Mesenchymal stem cell (in vitro differentiated cells and primary cell): ENCODE measurements around the gene NAALAD2.
A peak's percentile ranks its signal among the peaks of the same experiment; 100 is the strongest.

ENCODE experiments used
- DNase-seq: peaks from one replicate; pipeline ENCODE4 v3.0.0-alpha.2; 2013
- H2AFZ ChIP-seq: one replicate; pipeline ENCODE4 v1.6.1; 2013; ENCODE audit warnings: low read depth, mild to moderate bottlenecking, control low read depth, inconsistent platforms, low read length, moderate library complexity
- H2AK5ac ChIP-seq: 2 replicates; pipeline ENCODE4 v1.6.1; 2013; ENCODE audit warnings: low read length, moderate library complexity, mild to moderate bottlenecking, inconsistent platforms; ENCODE audit not compliant: severe bottlenecking
- H2BK120ac ChIP-seq: one replicate; pipeline ENCODE4 v1.6.1; 2013; ENCODE audit warnings: low read depth, mild to moderate bottlenecking, inconsistent platforms, low read length, moderate library complexity
- H2BK12ac ChIP-seq, 2 experiments: one replicate each; pipeline ENCODE4 v1.6.1; 2013; ENCODE audit warnings: inconsistent platforms in 2 of 2, low read length in 2 of 2, mild to moderate bottlenecking in 2 of 2, moderate library complexity in 2 of 2, control low read depth in 1 of 2
- H2BK15ac ChIP-seq: one replicate; pipeline ENCODE4 v1.6.1; 2013; ENCODE audit warnings: mild to moderate bottlenecking, low read depth, inconsistent platforms; ENCODE audit not compliant: poor library complexity, severe bottlenecking
- H2BK5ac ChIP-seq: 2 replicates; pipeline ENCODE4 v1.6.1; 2013; ENCODE audit warnings: low read depth, mild to moderate bottlenecking, low read length, control low read depth, inconsistent platforms; ENCODE audit not compliant: poor library complexity, severe bottlenecking
- H3K14ac ChIP-seq, 2 experiments: one replicate each; pipeline ENCODE4 v1.6.1; 2013; ENCODE audit warnings: inconsistent platforms in 2 of 2, low read length in 2 of 2, control low read depth in 1 of 2, mild to moderate bottlenecking in 1 of 2, moderate library complexity in 1 of 2
- H3K18ac ChIP-seq, 2 experiments: one replicate each; pipeline ENCODE4 v1.6.1; 2013; ENCODE audit warnings: inconsistent platforms in 2 of 2, low read length in 2 of 2, control low read depth in 1 of 2, low read depth in 1 of 2, mild to moderate bottlenecking in 1 of 2
- H3K23ac ChIP-seq, 2 experiments: one replicate each; pipeline ENCODE4 v1.6.1; 2013; ENCODE audit warnings: inconsistent platforms in 2 of 2, low read length in 2 of 2, mild to moderate bottlenecking in 2 of 2, moderate library complexity in 2 of 2, control low read depth in 1 of 2
- H3K27ac ChIP-seq: 2 replicates; pipeline ENCODE4 v1.5.1; 2013; ENCODE audit warnings: mild to moderate bottlenecking, moderate library complexity, low read length, control low read depth, inconsistent platforms; ENCODE audit not compliant: poor library complexity, severe bottlenecking
- H3K27me3 ChIP-seq, 2 experiments: 2 replicates each; pipeline versions ENCODE4 v1.6.1 to v1.7.0; 2013; ENCODE audit warnings: low read length in 2 of 2, mild to moderate bottlenecking in 2 of 2, moderate library complexity in 2 of 2, control low read depth in 1 of 2, inconsistent platforms in 1 of 2; ENCODE audit not compliant: control insufficient read depth in 1 of 2, insufficient read depth in 1 of 2
- H3K36me3 ChIP-seq, 2 experiments: 2 replicates each; pipeline versions ENCODE4 v1.6.1 to v1.7.0; 2013; ENCODE audit warnings: low read length in 2 of 2, control low read depth in 1 of 2, inconsistent platforms in 1 of 2, low read depth in 1 of 2, mild to moderate bottlenecking in 1 of 2; ENCODE audit not compliant: insufficient read depth in 2 of 2, control insufficient read depth in 1 of 2
- H3K4ac ChIP-seq, 2 experiments: one replicate each; pipeline ENCODE4 v1.6.1; 2013; ENCODE audit warnings: inconsistent platforms in 2 of 2, low read length in 2 of 2, mild to moderate bottlenecking in 2 of 2, moderate library complexity in 2 of 2, control low read depth in 1 of 2, low read depth in 1 of 2
- H3K4me1 ChIP-seq: 2 replicates; pipeline ENCODE4 v1.6.1; 2013; ENCODE audit warnings: low read depth, low read length, control low read depth; ENCODE audit not compliant: control insufficient read depth, insufficient read depth
- H3K4me2 ChIP-seq: 2 replicates; pipeline ENCODE4 v1.6.1; 2013; ENCODE audit warnings: low read length, mild to moderate bottlenecking, inconsistent platforms; ENCODE audit not compliant: poor library complexity, severe bottlenecking
- H3K4me3 ChIP-seq, 2 experiments: 2 replicates each; pipeline versions ENCODE4 v1.5.1 to v1.7.0; 2013; ENCODE audit warnings: low read length in 2 of 2, mild to moderate bottlenecking in 2 of 2, control low read depth in 1 of 2, low read depth in 1 of 2; ENCODE audit not compliant: insufficient read depth in 1 of 2
- H3K79me1 ChIP-seq: replicated peaks from 2 replicates; pipeline ENCODE4 v1.6.1; 2013; ENCODE audit warnings: mild to moderate bottlenecking, control low read depth, low read length, inconsistent platforms; ENCODE audit not compliant: poor library complexity, severe bottlenecking
- H3K9ac ChIP-seq: 2 replicates; pipeline ENCODE4 v1.7.0; 2013; ENCODE audit warnings: mild to moderate bottlenecking, low read length, moderate library complexity
- H3K9me3 ChIP-seq: 2 replicates; pipeline ENCODE4 v1.7.0; 2013; ENCODE audit warnings: mild to moderate bottlenecking, low read length; ENCODE audit not compliant: control insufficient read depth
- H4K8ac ChIP-seq: one replicate; pipeline ENCODE4 v1.6.1; 2013; ENCODE audit warnings: inconsistent platforms, mild to moderate bottlenecking, low read length, moderate library complexity
- H4K91ac ChIP-seq: one replicate; pipeline ENCODE4 v1.6.1; 2013; ENCODE audit warnings: mild to moderate bottlenecking, low read length, inconsistent platforms
- WGBS: methylation state at CpG from one replicate; pipeline ENCODE4 v1.1.7; 2013; ENCODE audit warnings: mixed read lengths; 5-methylcytosine and 5-hydroxymethylcytosine counted together

NAALAD2 gene

DNA sequence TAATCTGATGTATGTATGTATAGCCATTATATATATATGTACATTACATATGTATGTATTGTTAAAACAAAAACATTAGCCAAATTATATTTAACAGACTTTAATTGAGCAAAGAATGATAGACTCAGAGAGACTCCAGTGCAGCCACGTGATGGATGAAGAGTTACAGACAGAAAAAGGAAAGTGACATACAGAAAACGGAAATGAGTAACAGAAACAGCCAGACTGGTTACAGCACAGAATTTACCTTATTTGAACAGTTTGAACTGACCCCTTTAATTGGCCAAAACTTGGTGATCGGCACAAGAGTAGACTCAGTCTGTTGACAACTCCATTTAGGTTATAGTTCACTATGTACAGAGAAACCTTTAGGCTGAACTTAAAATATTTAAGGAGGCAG lies 53.4 kb downstream of the NAALAD2 start:
- peaks cover 0 to 5% of the 10 kb centered on the region in 2 experiments for H3K36me3 ChIP-seq
- no peak overlapping the region for H3K23ac ChIP-seq
- no peak overlapping the region for H3K18ac ChIP-seq
- no peak overlapping the region for H3K4ac ChIP-seq
- no peaks in the 10 kb centered on the region for H3K27me3 ChIP-seq
- H2BK12ac ChIP-seq: no peak overlapping the region
- DNase-seq: no peak
- no peak overlapping the region for H3K9ac ChIP-seq
- no peak overlapping the region for H3K4me3 ChIP-seq
- H2AK5ac ChIP-seq: no peak overlapping the region
- H2AFZ ChIP-seq: no peak overlapping the region
- H4K8ac ChIP-seq: no peak overlapping the region
- H2BK5ac ChIP-seq: no peak overlapping the region
- no peak overlapping the region for H3K4me2 ChIP-seq
- H3K14ac ChIP-seq: no peak overlapping the region
- H3K4me1 ChIP-seq: no peaks in the 10 kb centered on the region
- no peak overlapping the region for H2BK15ac ChIP-seq
- H4K91ac ChIP-seq: no peak overlapping the region
- 92% methylated on average over 2 of the region's 3 CpGs for WGBS
- H3K27ac ChIP-seq: no peak overlapping the region
- H3K79me1 ChIP-seq: no peaks in the 10 kb centered on the region
- H3K9me3 ChIP-seq: no peaks in the 10 kb centered on the region
- no peak overlapping the region for H2BK120ac ChIP-seq

GRCh38 chr11:90189011-90189410 lies 54.5 kb downstream of the NAALAD2 start:
- no peak overlapping the region for H3K18ac ChIP-seq
- H3K9ac ChIP-seq: no peak overlapping the region
- no peak overlapping the region for H4K91ac ChIP-seq
- no peak overlapping the region for H3K4me3 ChIP-seq
- no peaks in the 10 kb centered on the region for H3K9me3 ChIP-seq
- H3K36me3 ChIP-seq: peaks cover 0 to 5% of the 10 kb centered on the region in 2 experiments
- 99% methylated on average over 2 of the region's 2 CpGs for WGBS
- H3K4me1 ChIP-seq: no peaks in the 10 kb centered on the region
- no peak overlapping the region for H2BK15ac ChIP-seq
- H3K79me1 ChIP-seq: no peaks in the 10 kb centered on the region
- no peak overlapping the region for H2BK5ac ChIP-seq
- no peak overlapping the region for H3K23ac ChIP-seq
- H3K27ac ChIP-seq: no peak overlapping the region
- no peak overlapping the region for H3K4me2 ChIP-seq
- H2AK5ac ChIP-seq: no peak overlapping the region
- no peak overlapping the region for H3K4ac ChIP-seq
- no peaks in the 10 kb centered on the region for H3K27me3 ChIP-seq
- H2AFZ ChIP-seq: no peak overlapping the region
- H2BK12ac ChIP-seq: no peak overlapping the region
- H3K14ac ChIP-seq: no peak overlapping the region
- H2BK120ac ChIP-seq: no peak overlapping the region
- no peak overlapping the region for H4K8ac ChIP-seq
- no peak for DNase-seq

DNA sequence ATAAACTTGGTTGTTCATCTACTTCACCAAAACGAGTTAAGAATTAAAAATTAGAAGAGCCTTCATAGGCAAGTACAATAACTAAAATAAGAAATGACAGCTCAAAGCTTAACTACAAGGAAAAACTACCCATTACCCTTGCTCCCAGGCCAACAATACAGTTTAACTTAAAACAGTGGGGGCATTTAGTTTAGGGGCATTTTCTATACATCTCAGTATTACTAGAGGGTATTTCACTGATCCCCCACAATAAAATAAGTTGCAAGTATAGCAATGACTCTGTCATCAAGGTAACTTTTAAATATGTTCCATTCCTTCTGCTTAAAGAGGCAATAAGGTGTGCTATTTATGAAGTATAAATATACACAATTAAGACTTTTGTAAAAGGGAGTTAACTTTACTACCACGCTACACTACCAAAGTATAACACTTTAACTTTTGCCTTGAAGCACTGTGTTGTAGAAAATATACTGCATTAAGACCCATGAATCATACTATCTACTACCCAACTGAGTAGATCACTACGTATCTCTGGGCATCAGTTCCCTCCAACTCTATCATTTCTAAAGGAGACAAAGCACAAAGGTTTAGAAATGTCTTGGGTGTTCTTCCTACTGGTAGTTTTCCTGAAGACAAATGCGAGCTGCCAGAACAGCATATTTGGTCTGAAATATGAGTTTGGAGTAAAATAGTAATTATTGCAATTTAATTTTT lies 58.6 kb downstream of the NAALAD2 start:
- no peak overlapping the region for H2BK5ac ChIP-seq
- H3K18ac ChIP-seq: no peak overlapping the region
- no peak overlapping the region for H3K4me3 ChIP-seq
- H3K23ac ChIP-seq: no peak overlapping the region
- H3K27ac ChIP-seq: no peak overlapping the region
- H3K36me3 ChIP-seq: peaks cover 0 to 35% of the 10 kb centered on the region in 2 experiments
- no peaks in the 10 kb centered on the region for H3K9me3 ChIP-seq
- no peak overlapping the region for H3K4ac ChIP-seq
- H4K91ac ChIP-seq: no peak overlapping the region
- H2BK120ac ChIP-seq: no peak overlapping the region
- no peak overlapping the region for H2BK12ac ChIP-seq
- H3K27me3 ChIP-seq: no peaks in the 10 kb centered on the region
- no peak overlapping the region for H4K8ac ChIP-seq
- 100% methylated on average over 2 of the region's 4 CpGs for WGBS
- no peak overlapping the region for H3K9ac ChIP-seq
- no peak overlapping the region for H2AK5ac ChIP-seq
- no peak for DNase-seq
- no peak overlapping the region for H2BK15ac ChIP-seq
- H2AFZ ChIP-seq: no peak overlapping the region
- no peaks in the 10 kb centered on the region for H3K4me1 ChIP-seq
- no peak overlapping the region for H3K4me2 ChIP-seq
- no peak overlapping the region for H3K14ac ChIP-seq
- H3K79me1 ChIP-seq: no peaks in the 10 kb centered on the region

GRCh38 chr11:90197377-90197776 lies 62.9 kb downstream of the NAALAD2 start:
- H3K27ac ChIP-seq: no peak overlapping the region
- no peak overlapping the region for H2AFZ ChIP-seq
- no peak overlapping the region for H3K14ac ChIP-seq
- no peak overlapping the region for H2AK5ac ChIP-seq
- no peak overlapping the region for H3K18ac ChIP-seq
- no peak overlapping the region for H2BK5ac ChIP-seq
- H3K4ac ChIP-seq: no peak overlapping the region
- 28% methylated on average over 1 of the region's 1 CpG for WGBS
- H3K23ac ChIP-seq: no peak overlapping the region
- H3K9ac ChIP-seq: no peak overlapping the region
- peaks cover 0 to 67% of the 10 kb centered on the region in 2 experiments for H3K36me3 ChIP-seq
- no peak overlapping the region for H2BK120ac ChIP-seq
- no peak overlapping the region for H4K91ac ChIP-seq
- no peaks in the 10 kb centered on the region for H3K9me3 ChIP-seq
- H3K79me1 ChIP-seq: no peaks in the 10 kb centered on the region
- no peak overlapping the region for H3K4me3 ChIP-seq
- no peaks in the 10 kb centered on the region for H3K27me3 ChIP-seq
- DNase-seq: peak; percentile 62
- H2BK12ac ChIP-seq: no peak overlapping the region
- no peaks in the 10 kb centered on the region for H3K4me1 ChIP-seq
- no peak overlapping the region for H3K4me2 ChIP-seq
- H4K8ac ChIP-seq: no peak overlapping the region
- no peak overlapping the region for H2BK15ac ChIP-seq
